HG02970 (cell line): ENCODE data around the gene BPGM.
"Not testable (repeated sequence)": the region's sequence is repeated elsewhere in the genome, so short reads cannot be mapped to it uniquely, and the experiment has no call there.

ENCODE experiments used
- ATAC-seq: cut with Tn5 transposase; IDR thresholded peaks from one replicate; pipeline ENCODE4 v1.9.1; 2021; ENCODE audit warnings: mild to moderate bottlenecking, moderate library complexity, moderate number of reproducible peaks; ENCODE audit not compliant: unreplicated experiment, low FRiP score

Gene BPGM

GRCh38 chr7:134662166-134662870 lies 15.7 kb downstream of the BPGM start:
- ATAC-seq = no peak

DNA sequence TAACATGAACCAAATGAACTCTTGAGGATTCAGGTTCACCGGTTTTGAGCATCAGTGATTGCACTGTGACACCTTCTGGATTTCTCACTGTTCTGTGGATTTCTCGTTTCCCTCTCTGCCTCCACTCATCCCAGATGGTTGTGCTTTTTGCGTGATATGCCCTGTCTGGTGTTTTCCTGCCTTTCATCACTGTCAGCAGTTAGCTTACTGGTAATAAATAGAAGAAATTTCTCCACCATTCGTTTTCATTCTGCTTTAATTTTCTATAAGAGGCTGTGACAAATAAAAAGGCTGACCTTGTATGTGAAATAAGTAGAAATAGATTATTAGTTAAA lies 16.2 kb downstream of the BPGM start:
- ATAC-seq = no peak

GRCh38 chr7:134665045-134665444 lies 18.4 kb downstream of the BPGM start:
- not testable (repeated sequence) for ATAC-seq

DNA sequence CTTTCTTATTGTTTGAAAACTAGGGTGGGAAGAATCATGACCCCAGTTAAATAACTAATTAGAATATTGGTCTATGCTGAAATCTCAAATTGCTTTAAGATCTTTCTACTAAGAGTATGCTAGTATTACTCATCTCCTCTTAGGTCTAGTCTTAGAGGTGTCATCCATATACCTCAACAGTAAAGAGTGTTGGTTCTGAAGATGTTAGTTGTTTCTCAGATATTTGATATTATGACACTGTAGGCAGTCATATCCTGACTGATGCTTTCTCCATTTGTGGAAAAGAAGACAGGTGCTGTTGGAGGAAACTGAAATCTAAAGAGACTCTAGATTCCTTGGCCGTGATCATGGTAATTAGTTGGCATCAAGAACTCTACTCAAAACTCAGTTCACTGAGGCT lies 21.2 kb downstream of the BPGM start:
- no peak for ATAC-seq

DNA sequence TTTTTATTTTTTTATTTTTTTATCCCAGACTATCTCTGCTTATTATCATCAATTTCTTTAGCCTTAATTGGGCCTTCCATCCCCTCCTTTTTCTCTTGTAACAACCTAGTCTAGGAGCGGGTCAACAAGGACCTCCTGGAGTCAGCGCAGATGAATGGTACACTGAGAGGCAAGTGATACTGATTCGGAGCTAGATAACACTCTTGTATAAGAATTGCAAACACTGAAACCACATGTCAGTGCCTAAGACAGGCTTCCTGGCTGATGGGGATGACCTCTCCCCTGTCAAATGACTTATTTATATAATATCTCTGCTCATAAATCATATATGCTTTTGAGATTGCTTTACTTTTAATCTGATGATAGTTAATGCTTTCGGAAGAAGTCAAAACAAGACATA lies 22.7 kb downstream of the BPGM start:
- ATAC-seq = no peak

GRCh38 chr7:134669845-134670373 lies 23.3 kb downstream of the BPGM start:
- no peak for ATAC-seq

GRCh38 chr7:134671609-134672008 lies 25.0 kb downstream of the BPGM start:
- no peak for ATAC-seq

GRCh38 chr7:134674424-134674823 lies 27.8 kb downstream of the BPGM start:
- ATAC-seq = no peak

GRCh38 chr7:134676743-134677142 lies 30.1 kb downstream of the BPGM start:
- no peak for ATAC-seq

GRCh38 chr7:134678115-134678514 lies 31.5 kb downstream of the BPGM start:
- ATAC-seq = no peak

GRCh38 chr7:134679006-134679405 lies 32.4 kb downstream of the BPGM start:
- ATAC-seq = no peak

DNA sequence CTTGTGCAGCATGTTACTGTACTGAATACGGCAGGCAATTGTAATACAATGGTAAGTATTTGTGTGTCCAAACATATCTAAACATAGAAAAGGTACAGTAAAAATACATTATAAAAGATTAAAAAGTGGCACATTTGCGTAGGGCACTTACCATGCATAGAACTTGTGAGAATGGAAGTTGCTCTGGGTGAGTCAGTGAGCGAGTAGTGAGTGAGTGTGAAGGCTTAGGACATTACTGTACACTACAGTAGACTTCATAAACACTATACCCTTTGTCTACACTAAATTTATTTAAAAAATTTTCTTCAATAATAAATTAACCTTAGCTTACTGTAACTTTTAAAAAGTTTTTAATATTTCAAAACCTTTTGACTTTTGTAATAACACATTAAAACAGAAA lies 37.5 kb downstream of the BPGM start:
- no peak for ATAC-seq

- ATAC-seq = no peak
Observed at GRCh38 chr7:134685250-134685649, 38.6 kb downstream of the BPGM start.

GRCh38 chr7:134686786-134687185 lies 40.1 kb downstream of the BPGM start:
- no peak for ATAC-seq

GRCh38 chr7:134689550-134689949 lies 42.9 kb downstream of the BPGM start:
- ATAC-seq = not testable (repeated sequence)

GRCh38 chr7:134690016-134690415 lies 43.4 kb downstream of the BPGM start:
- no peak for ATAC-seq

DNA sequence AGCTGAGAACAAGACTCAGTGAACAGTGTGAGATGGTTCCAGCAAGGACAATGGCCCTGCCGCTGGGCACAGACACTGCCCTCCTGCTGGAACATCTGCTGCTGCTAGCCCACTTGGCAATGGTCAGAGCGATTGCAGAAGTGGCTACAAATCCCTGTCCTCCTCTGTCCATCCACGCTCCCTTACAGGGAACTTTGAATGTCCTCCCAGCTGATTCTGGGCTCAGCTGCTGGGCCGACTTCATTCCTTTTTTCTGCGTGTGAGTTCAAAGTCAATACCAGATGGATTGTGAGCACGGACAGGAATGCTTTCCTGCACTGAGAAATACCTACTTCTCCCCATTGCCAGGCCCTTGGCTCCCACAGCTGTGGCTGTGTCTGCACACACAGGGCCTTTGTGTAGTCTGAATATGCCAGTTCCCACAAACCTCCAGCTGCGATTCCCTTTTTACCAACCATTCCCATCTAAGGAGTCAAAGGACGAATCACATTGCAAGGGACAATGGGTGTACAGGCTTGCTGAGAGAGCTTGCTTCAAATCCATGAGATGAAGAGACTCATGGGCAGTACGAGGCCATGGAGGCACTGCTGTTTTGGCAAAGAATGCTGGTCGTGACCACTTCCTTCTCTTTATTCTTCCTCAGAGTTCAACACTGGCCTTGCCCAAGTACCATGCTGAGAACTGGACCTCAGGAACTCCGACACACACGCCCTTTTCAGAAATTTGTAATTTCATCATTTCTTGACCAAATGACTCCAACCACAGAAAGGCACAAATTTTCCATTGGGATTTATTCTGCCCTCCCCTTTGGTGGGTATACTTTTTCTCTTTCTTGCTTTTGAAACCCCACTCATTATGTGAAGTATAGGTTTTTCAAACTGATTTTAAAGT lies 44.2 kb downstream of the BPGM start:
- ATAC-seq = no peak

DNA sequence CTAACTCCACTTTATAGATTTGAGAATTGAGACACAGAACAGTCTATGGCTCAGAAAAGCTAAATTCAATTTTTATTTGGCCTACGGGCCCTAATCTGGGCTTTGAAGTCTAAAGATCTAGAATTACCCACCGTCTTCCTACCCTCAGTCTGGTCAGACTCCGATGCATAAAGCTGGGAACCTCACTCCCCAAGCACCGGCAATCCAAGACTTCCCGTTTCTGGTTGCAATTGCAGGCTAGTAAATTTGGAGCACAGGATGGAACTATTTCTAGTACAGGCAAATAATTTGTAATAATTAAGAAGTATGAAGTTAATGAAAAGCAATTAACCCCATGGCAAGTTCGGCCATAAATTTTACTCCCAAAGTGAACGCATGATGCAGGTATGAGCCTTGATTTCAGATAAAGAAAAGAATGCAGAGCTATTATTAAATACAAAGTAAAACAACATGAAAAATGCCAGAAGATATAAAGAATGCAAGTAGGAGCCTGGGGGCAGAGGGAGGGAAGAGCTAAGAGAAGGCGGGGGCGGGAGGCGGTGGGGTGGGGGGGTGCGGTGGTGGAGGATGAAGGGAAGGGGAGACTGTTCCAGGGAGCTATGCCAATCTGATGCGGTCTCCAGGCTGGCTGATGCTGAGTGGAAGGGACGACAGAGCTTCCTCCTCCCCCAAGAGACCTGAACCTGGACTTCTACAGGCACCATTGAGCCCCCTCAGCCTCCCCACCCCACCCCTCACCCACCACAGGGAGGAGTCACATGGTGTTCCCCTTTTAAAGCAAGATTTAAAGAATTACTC lies 45.1 kb downstream of the BPGM start:
- ATAC-seq = no peak

DNA sequence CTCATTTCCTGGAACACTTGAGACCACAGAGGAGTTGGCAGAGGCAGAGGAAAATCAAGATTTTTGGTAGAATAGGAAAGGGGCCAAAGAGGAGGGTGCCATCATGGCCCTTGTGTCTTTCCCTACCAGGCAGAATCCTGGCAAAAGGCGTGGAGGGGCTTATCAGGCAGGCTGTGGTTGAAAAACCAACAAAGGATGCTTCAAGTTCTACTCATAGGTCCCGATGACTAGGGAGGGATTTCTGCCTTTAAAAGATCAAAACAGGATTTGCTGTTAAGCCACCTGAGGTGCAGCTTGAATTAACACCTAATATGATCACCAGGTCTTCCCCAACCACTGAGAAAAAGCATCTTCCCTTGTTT lies 45.7 kb downstream of the BPGM start:
- no peak for ATAC-seq

GRCh38 chr7:134693256-134693655 lies 46.6 kb downstream of the BPGM start:
- ATAC-seq = no peak

GRCh38 chr7:134694299-134694698 lies 47.6 kb downstream of the BPGM start:
- ATAC-seq = no peak
